H1 (cell line): Measurements from ENCODE around the gene BLOC1S3.

Source experiments
- CEBPB ChIP-seq: IDR thresholded peaks from 2 replicates; pipeline ENCODE4 v1.6.1; 2012; ENCODE audit warnings: low read depth, low read length
- EGR1 ChIP-seq: IDR thresholded peaks from 2 replicates; pipeline ENCODE4 v1.6.1; 2011; ENCODE audit warnings: low read depth, low read length, borderline replicate concordance
- EZH2 ChIP-seq: fragments of 200-600 bp; sonication (generic); IDR thresholded peaks from 2 replicates; pipeline ENCODE4 v1.7.1; 2012; ENCODE audit warnings: low read depth, mild to moderate bottlenecking, moderate library complexity, low read length, inconsistent platforms; ENCODE audit not compliant: severe bottlenecking
- FOSL1 ChIP-seq: IDR thresholded peaks from 2 replicates; pipeline ENCODE4 v1.6.1; 2011; ENCODE audit warnings: mild to moderate bottlenecking, low read depth, low read length, moderate library complexity; ENCODE audit not compliant: insufficient read depth
- GTF2F1 ChIP-seq: IDR thresholded peaks from 2 replicates; pipeline ENCODE4 v1.6.1; 2012; ENCODE audit warnings: low read depth, low read length, improper control_type of control experiment, borderline replicate concordance
- HDAC6 ChIP-seq: IDR thresholded peaks from one replicate; pipeline ENCODE4 v1.7.1; 2012; ENCODE audit warnings: low read depth, mild to moderate bottlenecking, inconsistent platforms, low read length, moderate library complexity
- POLR2A ChIP-seq, 2 experiments: IDR thresholded peaks; 1 replicate in 1 of 2; 2 replicates in 1 of 2; pipeline ENCODE4 v1.6.1; 2011; ENCODE audit warnings: low read depth in 2 of 2, low read length in 2 of 2, mild to moderate bottlenecking in 2 of 2; ENCODE audit errors: control extremely low read depth in 1 of 2
- RFX5 ChIP-seq: IDR thresholded peaks from 2 replicates; pipeline ENCODE4 v1.6.1; 2011; ENCODE audit warnings: low read depth, low read length, improper control_type of control experiment, borderline replicate concordance
- RNF2 ChIP-seq: fragments of 200-900, 300-1000 bp; sonication (generic); IDR thresholded peaks from 2 replicates; pipeline ENCODE4 v1.7.1; 2016; ENCODE audit warnings: borderline replicate concordance, low read depth, mild to moderate bottlenecking, antibody characterized with exemption, low read length; ENCODE audit not compliant: poor library complexity, severe bottlenecking; ENCODE audit errors: missing control alignments
- SP1 ChIP-seq: IDR thresholded peaks from 2 replicates; pipeline ENCODE4 v1.6.1; 2011; ENCODE audit warnings: low read depth, low read length
- SRF ChIP-seq: IDR thresholded peaks from 2 replicates; pipeline ENCODE4 v1.6.1; 2011; ENCODE audit warnings: mild to moderate bottlenecking, low read depth, low read length, moderate library complexity
- SUZ12 ChIP-seq: fragments of 200-600 bp; sonication (generic); IDR thresholded peaks from 2 replicates; pipeline ENCODE4 v1.6.1; 2012; ENCODE audit warnings: mild to moderate bottlenecking, inconsistent platforms, low read length, moderate library complexity, mixed read lengths
- TF ChIP-seq, protein P1 (sequence below), 3 experiments: IDR thresholded peaks; 1 replicate in 2 of 3; 2 replicates in 1 of 3; pipeline versions ENCODE4 v1.5.1 to v1.6.1; 2011; ENCODE audit warnings: low read length in 3 of 3, mild to moderate bottlenecking in 3 of 3, inconsistent platforms in 2 of 3, low read depth in 1 of 3, moderate library complexity in 1 of 3; ENCODE audit not compliant: insufficient read depth in 1 of 3; ENCODE audit errors: control extremely low read depth in 1 of 3

DNA sequence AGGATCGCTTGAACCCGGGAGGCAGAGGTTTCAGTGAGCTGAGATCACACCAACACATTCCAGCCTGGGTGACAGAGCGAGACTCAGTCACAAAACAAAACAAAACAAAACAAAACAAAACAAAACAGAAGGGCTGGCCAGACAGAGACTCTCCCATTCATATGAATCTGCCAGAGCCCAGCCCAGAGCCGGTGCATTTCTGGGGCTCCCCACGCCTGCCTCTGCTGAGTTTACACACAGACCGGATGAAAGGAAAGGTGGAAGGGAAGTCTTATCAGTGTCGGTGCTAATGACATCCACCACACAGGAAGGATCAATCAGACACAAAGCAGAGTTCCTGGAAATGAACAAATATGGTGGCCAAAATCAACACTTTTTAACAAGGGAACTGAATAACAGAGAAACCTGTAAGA lies 7.4 kb upstream of the BLOC1S3 start:
- no peak for TF ChIP-seq EGR1
- TF ChIP-seq SP1: no peak
- TF ChIP-seq, protein P1, sequence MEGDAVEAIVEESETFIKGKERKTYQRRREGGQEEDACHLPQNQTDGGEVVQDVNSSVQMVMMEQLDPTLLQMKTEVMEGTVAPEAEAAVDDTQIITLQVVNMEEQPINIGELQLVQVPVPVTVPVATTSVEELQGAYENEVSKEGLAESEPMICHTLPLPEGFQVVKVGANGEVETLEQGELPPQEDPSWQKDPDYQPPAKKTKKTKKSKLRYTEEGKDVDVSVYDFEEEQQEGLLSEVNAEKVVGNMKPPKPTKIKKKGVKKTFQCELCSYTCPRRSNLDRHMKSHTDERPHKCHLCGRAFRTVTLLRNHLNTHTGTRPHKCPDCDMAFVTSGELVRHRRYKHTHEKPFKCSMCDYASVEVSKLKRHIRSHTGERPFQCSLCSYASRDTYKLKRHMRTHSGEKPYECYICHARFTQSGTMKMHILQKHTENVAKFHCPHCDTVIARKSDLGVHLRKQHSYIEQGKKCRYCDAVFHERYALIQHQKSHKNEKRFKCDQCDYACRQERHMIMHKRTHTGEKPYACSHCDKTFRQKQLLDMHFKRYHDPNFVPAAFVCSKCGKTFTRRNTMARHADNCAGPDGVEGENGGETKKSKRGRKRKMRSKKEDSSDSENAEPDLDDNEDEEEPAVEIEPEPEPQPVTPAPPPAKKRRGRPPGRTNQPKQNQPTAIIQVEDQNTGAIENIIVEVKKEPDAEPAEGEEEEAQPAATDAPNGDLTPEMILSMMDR (IDR thresholded peaks at IDR 0.05; ENCODE audit: control extremely low read depth in 1 of 3, insufficient read depth in 1 of 3, low read depth in 1 of 3, low read length in 3 of 3): no peak
- TF ChIP-seq FOSL1: no peak
- no peak for TF ChIP-seq HDAC6
- no peak for TF ChIP-seq CEBPB
- no peak for TF ChIP-seq RNF2
- TF ChIP-seq POLR2A (IDR thresholded peaks at IDR 0.05; ENCODE audit: control extremely low read depth in 1 of 2, low read depth in 2 of 2, low read length in 2 of 2): no peak
- TF ChIP-seq EZH2: no peak
- no peak for TF ChIP-seq SUZ12
- no peak for TF ChIP-seq SRF
- no peak for TF ChIP-seq RFX5
- no peak for TF ChIP-seq GTF2F1
